SK-N-SH (cell line): ENCODE data around the gene MACROD1. TPM values are rescaled to one million over a fixed set of nuclear protein-coding genes. Genes with fewer than 3 reads are reported as not detected.

Source experiments
- CTCF ChIA-PET: fragments of 300-600, 350-600 bp; formaldehyde crosslinking; extraction: SDS; loops from one replicate; lab custom pipeline; 2021; lab: Yijun Ruan, JAX
- POLR2A ChIA-PET: fragments of 350-600 bp; sonication (Branson Sonifier 250); formaldehyde crosslinking; extraction: SDS; loops from one replicate; lab custom pipeline; 2020; ENCODE audit warnings: antibody characterized with exemption, inconsistent platforms; lab: Yijun Ruan, JAX
- DNase-seq: peaks from one replicate; pipeline ENCODE4 v3.0.0; 2012
- H2AFZ ChIP-seq: fragments of 200-600 bp; sonication (generic); 2 replicates; pipeline ENCODE4 v1.8.1; 2016; ENCODE audit warnings: antibody characterized with exemption, mild to moderate bottlenecking, low read depth
- H3F3A ChIP-seq: fragments of 200-600 bp; sonication (generic); replicated peaks from 2 replicates; pipeline ENCODE3; 2016; ENCODE audit warnings: antibody characterized with exemption, mild to moderate bottlenecking; ENCODE audit not compliant: insufficient read depth
- H3K27ac ChIP-seq, 2 experiments: fragments of 200-500 bp in 1 of 2; fragments of 200-600 bp in 1 of 2; sonication (Bioruptor generic) in 1 of 2; sonication (generic), shearing (Covaris generic) in 1 of 2; 2 replicates each; pipeline versions ENCODE4 v1.5.1 to v1.6.1; 2014 to 2016; ENCODE audit warnings: low read depth in 2 of 2, inconsistent platforms in 1 of 2, low read length in 1 of 2, mild to moderate bottlenecking in 1 of 2, mixed read lengths in 1 of 2
- H3K27me3 ChIP-seq: fragments of 200-600 bp; sonication (generic), shearing (Covaris generic); 2 replicates; pipeline ENCODE4 v1.6.1; 2016; ENCODE audit warnings: mixed run types; ENCODE audit not compliant: insufficient read depth
- H3K36me3 ChIP-seq, 2 experiments: fragments of 200-500 bp in 1 of 2; fragments of 200-600 bp in 1 of 2; sonication (Bioruptor generic) in 1 of 2; sonication (generic) in 1 of 2; replicated peaks in 1 of 2; 2 replicates each; pipeline versions ENCODE3 to v1.5.1; 2014 to 2016; ENCODE audit warnings: low read length in 1 of 2, mild to moderate bottlenecking in 1 of 2; ENCODE audit not compliant: insufficient read depth in 2 of 2, control insufficient read depth in 1 of 2
- H3K4me1 ChIP-seq, 2 experiments: fragments of 200-500 bp in 1 of 2; fragments of 200-600 bp in 1 of 2; sonication (Bioruptor generic) in 1 of 2; sonication (generic), shearing (Covaris generic) in 1 of 2; 2 replicates each; pipeline versions ENCODE4 v1.5.1 to v1.6.1; 2014 to 2016; ENCODE audit warnings: low read depth in 1 of 2, low read length in 1 of 2, mixed run types in 1 of 2; ENCODE audit not compliant: insufficient read depth in 2 of 2, control insufficient read depth in 1 of 2
- H3K4me2 ChIP-seq: fragments of 200-600 bp; sonication (generic), shearing (Covaris generic); 2 replicates; pipeline ENCODE4 v1.6.1; 2017; ENCODE audit warnings: mixed run types
- H3K4me3 ChIP-seq, 2 experiments: fragments of 200-500 bp in 1 of 2; fragments of 200-600 bp in 1 of 2; sonication (Bioruptor generic) in 1 of 2; sonication (generic), shearing (Covaris generic) in 1 of 2; 2 replicates each; pipeline versions ENCODE4 v1.5.1 to v1.8.1; 2014 to 2016; ENCODE audit warnings: low read depth in 2 of 2, inconsistent platforms in 1 of 2, low read length in 1 of 2, mild to moderate bottlenecking in 1 of 2, mixed read lengths in 1 of 2, moderate library complexity in 1 of 2
- H3K79me2 ChIP-seq: fragments of 200-600 bp; sonication (generic); 2 replicates; pipeline ENCODE4 v1.8.1; 2017; ENCODE audit warnings: mild to moderate bottlenecking; ENCODE audit not compliant: insufficient read depth
- H3K9ac ChIP-seq: fragments of 200-600 bp; sonication (generic); 2 replicates; pipeline ENCODE4 v1.6.1; 2017; ENCODE audit warnings: mixed run types
- H3K9me2 ChIP-seq: fragments of 200-600 bp; sonication (generic); 2 replicates; pipeline ENCODE4 v1.6.1; 2017; ENCODE audit warnings: mixed run types
- H3K9me3 ChIP-seq: fragments of 200-600 bp; sonication (generic); 2 replicates; pipeline ENCODE4 v1.6.1; 2017; ENCODE audit warnings: mixed run types, mild to moderate bottlenecking, moderate library complexity
- H4K20me1 ChIP-seq: fragments of 200-600 bp; sonication (generic); 2 replicates; pipeline ENCODE4 v1.6.1; 2017; ENCODE audit warnings: mild to moderate bottlenecking, mixed run types; ENCODE audit not compliant: insufficient read depth
- EP300 ChIP-seq, 2 experiments: IDR thresholded peaks; 2 replicates each; pipeline versions ENCODE4 v1.4.0 to v1.6.1; 2012; ENCODE audit warnings: borderline replicate concordance in 1 of 2, low read depth in 1 of 2, low read length in 1 of 2
- FOXJ3 ChIP-seq: sonication (generic); formaldehyde crosslinking; IDR thresholded peaks from 2 replicates; pipeline ENCODE4 v1.5.1; 2020; ENCODE audit warnings: mild to moderate bottlenecking, missing genetic modification reagents
- FOXM1 ChIP-seq: IDR thresholded peaks from 2 replicates; pipeline ENCODE4 v1.4.0; 2012; ENCODE audit warnings: low read depth, mild to moderate bottlenecking
- GABPA ChIP-seq: IDR thresholded peaks from 2 replicates; pipeline ENCODE4 v1.4.0; 2012; ENCODE audit warnings: low read depth, mild to moderate bottlenecking
- MEF2A ChIP-seq: IDR thresholded peaks from 2 replicates; pipeline ENCODE4 v1.4.0; 2012; ENCODE audit warnings: low read depth, borderline replicate concordance
- MXI1 ChIP-seq: IDR thresholded peaks from 2 replicates; pipeline ENCODE4 v1.6.1; 2012; ENCODE audit warnings: mild to moderate bottlenecking, low read depth, low read length, improper control_type of control experiment
- NFIC ChIP-seq: IDR thresholded peaks from 2 replicates; pipeline ENCODE4 v1.4.0; 2012; ENCODE audit warnings: borderline replicate concordance
- NRF1 ChIP-seq: IDR thresholded peaks from 2 replicates; pipeline ENCODE4 v1.6.1; 2012; ENCODE audit warnings: low read depth, mild to moderate bottlenecking, low read length
- PBX3 ChIP-seq: IDR thresholded peaks from 2 replicates; pipeline ENCODE4; 2012
- RAD21 ChIP-seq: IDR thresholded peaks from 2 replicates; pipeline ENCODE4 v1.6.1; 2012; ENCODE audit warnings: mild to moderate bottlenecking, low read length
- SMC3 ChIP-seq: IDR thresholded peaks from 2 replicates; pipeline ENCODE4 v1.6.1; 2012; ENCODE audit warnings: low read depth, low read length, improper control_type of control experiment
- TCF12 ChIP-seq: IDR thresholded peaks from 2 replicates; pipeline ENCODE4 v1.4.0; 2012
- USF2 ChIP-seq: fragments of 150-350 bp; IDR thresholded peaks from 2 replicates; pipeline ENCODE4 v1.6.1; 2017; ENCODE audit warnings: antibody characterized with exemption, low read length, low read depth, borderline replicate concordance
- WGBS: methylation state at CpG from one replicate; pipeline ENCODE4 v1.1.6; 2017; ENCODE audit warnings: low lambda C conversion rate; 5-methylcytosine and 5-hydroxymethylcytosine counted together
- polyA plus RNA-seq, 3 experiments: library from polyadenylated mRNA; depleted of rRNA; stranded (reverse); fragments of >200 nt; gene quantifications; 2 replicates each; pipeline ENCODE4 v1.2.3, GENCODE V29; 2012
- TF ChIP-seq, protein P1 (sequence below): IDR thresholded peaks from 2 replicates; pipeline ENCODE4 v1.4.0; 2012; ENCODE audit warnings: low read depth

MACROD1 gene
- polyA plus RNA-seq, 1 of the 3 experiments (the other 2 are of a cell fraction) = 49.1 TPM

- Histone ChIP-seq H4K20me1 (no peaks in the 10 kb centered on the region), H3K9me3 (no peaks in the 10 kb centered on the region), H3K9me2 (no peaks in the 10 kb centered on the region), H3K4me1 (peaks cover 18 to 50% of the 10 kb centered on the region in 2 experiments; a peak in 3 of 4 replicates), H3K79me2 (no peaks in the 10 kb centered on the region), H3K27ac (no peak overlapping the region; a peak in 1 of 4 replicates), H3K9ac (no peak overlapping the region), H3K4me3 (no peak overlapping the region), H3K36me3 (no peaks in the 10 kb centered on the region), H3F3A (peaks cover 12% of the 10 kb centered on the region), H3K27me3 (no peaks in the 10 kb centered on the region), H2AFZ (no peak overlapping the region), H3K4me2 (no peak overlapping the region)
- no peak for DNase-seq
- ChIA-PET POLR2A (no interaction called here), CTCF (interaction anchor here (0.9 kb wide), 1 partner anchor 17 kb away, joined by 3 read pairs; no protein-coding TSS in a partner anchor)
- no peak for TF ChIP-seq USF2
- TF ChIP-seq FOXM1 = no peak
- WGBS = 94% methylated on average over 12 of the region's 12 CpGs
These were observed 39.5 kb downstream of the MACROD1 start for GRCh38 chr11:64126371-64126770.

GRCh38 chr11:64125676-64126075 is 40.2 kb downstream of the MACROD1 start:
- Histone ChIP-seq H2AFZ (no peak overlapping the region), H3K9me2 (no peaks in the 10 kb centered on the region), H3K36me3 (no peaks in the 10 kb centered on the region), H3K4me3 (no peak overlapping the region), H4K20me1 (no peaks in the 10 kb centered on the region), H3K4me2 (no peak overlapping the region), H3F3A (peaks cover 17% of the 10 kb centered on the region), H3K27me3 (no peaks in the 10 kb centered on the region), H3K4me1 (peaks cover 25 to 52% of the 10 kb centered on the region in 2 experiments; a peak in 3 of 4 replicates), H3K9me3 (no peaks in the 10 kb centered on the region), H3K79me2 (no peaks in the 10 kb centered on the region), H3K9ac (no peak overlapping the region), H3K27ac (no peak overlapping the region)
- POLR2A ChIA-PET = no interaction called here
- TF ChIP-seq FOXM1 (no peak), TCF12 (no peak), EP300 (IDR thresholded peaks at IDR 0.05; ENCODE audit: borderline replicate concordance in 1 of 2, low read depth in 1 of 2, low read length in 1 of 2) (no peak), FOXJ3 (CRISPR knock-in tag) (no peak), RAD21 (no peak), NFIC (no peak)
- TF ChIP-seq, protein P1, sequence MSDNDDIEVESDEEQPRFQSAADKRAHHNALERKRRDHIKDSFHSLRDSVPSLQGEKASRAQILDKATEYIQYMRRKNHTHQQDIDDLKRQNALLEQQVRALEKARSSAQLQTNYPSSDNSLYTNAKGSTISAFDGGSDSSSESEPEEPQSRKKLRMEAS = no peak
- WGBS = 96% methylated on average over 13 of the region's 14 CpGs
- CTCF ChIA-PET = no interaction called here
- no peak for DNase-seq

DNA sequence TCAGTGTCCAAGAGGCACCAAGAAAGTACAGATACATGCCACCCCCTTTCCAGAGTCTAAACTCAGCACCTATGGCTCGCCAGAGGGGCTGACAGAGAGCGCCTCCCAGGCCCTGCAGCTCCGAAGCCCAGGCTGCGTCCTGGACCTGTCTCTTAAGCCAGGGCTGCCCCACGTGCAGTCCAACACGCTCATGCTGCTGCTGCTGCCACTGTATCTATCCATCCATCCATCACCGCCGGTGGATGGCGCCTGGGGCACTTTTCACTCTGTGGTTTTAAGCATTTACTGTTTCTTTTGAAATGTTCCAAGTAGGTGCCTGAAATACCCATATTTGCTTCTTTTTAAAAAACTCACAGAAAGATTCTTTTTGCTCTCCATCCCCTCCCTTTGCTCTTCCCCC is 41.8 kb downstream of the MACROD1 start:
- POLR2A ChIA-PET = no interaction called here
- 78% methylated on average over 9 of the region's 9 CpGs for WGBS

More for the DNA sequence above, 41.8 kb downstream of the MACROD1 start:
- Histone ChIP-seq H3F3A (peaks cover 17% of the 10 kb centered on the region), H3K27ac (peak overlapping the region in 1 of 2 experiments; percentile 85; a peak in 2 of 4 replicates), H3K27me3 (no peaks in the 10 kb centered on the region), H3K9ac (no peak overlapping the region), H3K9me2 (no peaks in the 10 kb centered on the region), H4K20me1 (no peaks in the 10 kb centered on the region), H3K79me2 (no peaks in the 10 kb centered on the region), H3K9me3 (no peaks in the 10 kb centered on the region), H3K36me3 (no peaks in the 10 kb centered on the region), H3K4me3 (no peak overlapping the region), H3K4me1 (peaks cover 26 to 56% of the 10 kb centered on the region in 2 experiments; a peak in 3 of 4 replicates), H3K4me2 (no peak overlapping the region), H2AFZ (no peak overlapping the region)
- DNase-seq = peak; percentile 82
- CTCF ChIA-PET = interaction anchor here (1.0 kb wide), 1 partner anchor 11 kb away, joined by 5 read pairs; no protein-coding TSS in a partner anchor
- TF ChIP-seq SMC3 (0 out of 2 replicates have a peak, but pooled peaks have one; percentile 8), MEF2A (no peak), PBX3 (0 out of 2 replicates have a peak, but pooled peaks have one; percentile 20), NRF1 (no peak), RAD21 (peak; percentile 37; the same call in 1 of the 2 replicates), MXI1 (peak; percentile 90), GABPA (no peak)
